HG02798 (cell line): ENCODE data around the gene GPR89A.
"Not testable (repeated sequence)": the region's sequence is repeated elsewhere in the genome, so short reads cannot be mapped to it uniquely, and the experiment has no call there.

Experiments
- ATAC-seq: cut with Tn5 transposase; IDR thresholded peaks from one replicate; pipeline ENCODE4 v1.9.1; 2021; ENCODE audit warnings: mild to moderate bottlenecking; ENCODE audit not compliant: unreplicated experiment, poor library complexity

GPR89A gene

GRCh38 chr1:145714524-145715111 lies 106.8 kb downstream of the GPR89A start:
- ATAC-seq = no peak

- no peak for ATAC-seq
These were observed 109.0 kb downstream of the GPR89A start for GRCh38 chr1:145716641-145717345.

GRCh38 chr1:145717833-145718232 lies 110.0 kb downstream of the GPR89A start:
- no peak for ATAC-seq

GRCh38 chr1:145718465-145718864 lies 110.7 kb downstream of the GPR89A start:
- ATAC-seq = not testable (repeated sequence)

GRCh38 chr1:145719230-145720079 lies 111.7 kb downstream of the GPR89A start, which contains the start of gene CD160:
CD160 (plus strand) TSS chr1:145719499; CDS start chr1:145728328, 8,829 bp downstream.
- no peak for ATAC-seq
